Activated T-helper 1 cell treated with anti-CD3 and anti-CD28 coated beads, Interleukin-12 subunit alpha, Interleukin-12 subunit beta, Interleukin-2, Interleukin-4 antibody, amounts not matched to agents 30 ng/mL and 10 ng/mL and 1 ng/mL, durations not matched to agents 14 hours and 24 hours and 36 hours (primary cell): Measurements from ENCODE around the gene RAB10. TPM values are rescaled to one million over a fixed set of nuclear protein-coding genes. Genes with fewer than 3 reads are reported as not detected.
"Not testable (repeated sequence)": the region's sequence is repeated elsewhere in the genome, so short reads cannot be mapped to it uniquely, and the experiment has no call there.

Experiments used
- DNase-seq: peaks from one replicate; pipeline ENCODE4 v3.0.0; 2021; ENCODE audit warnings: low spot score
- H3K27ac Mint-ChIP-seq: one replicate; pipeline ENCODE4 v1.8.0; 2021; ENCODE audit warnings: mild to moderate bottlenecking, mixed read lengths
- H3K27me3 Mint-ChIP-seq: one replicate; pipeline ENCODE4 v1.8.0; 2022; ENCODE audit warnings: mild to moderate bottlenecking, moderate library complexity, mixed read lengths; ENCODE audit not compliant: insufficient read depth
- H3K36me3 Mint-ChIP-seq: one replicate; pipeline ENCODE4 v1.8.0; 2021; ENCODE audit warnings: low read depth, mixed read lengths
- H3K4me1 Mint-ChIP-seq: one replicate; pipeline ENCODE4 v1.8.0; 2021; ENCODE audit warnings: low read depth, mixed read lengths
- H3K4me3 Mint-ChIP-seq: one replicate; pipeline ENCODE4 v1.8.0; 2021; ENCODE audit warnings: mild to moderate bottlenecking, moderate library complexity, mixed read lengths
- H3K9me3 Mint-ChIP-seq: one replicate; pipeline ENCODE4 v1.8.0; 2021; ENCODE audit warnings: mixed read lengths
- intact Hi-C: fragments of 100-400 bp; cut with micrococcal nuclease; formaldehyde crosslinking; loops from one replicate; pipeline ENCODE4 v1.15.1; 2024
- total RNA-seq: library from RNA; stranded (reverse); gene quantifications from 2 replicates; pipeline ENCODE4 v1.2.3, GENCODE V29; 2022

The RAB10 gene
- total RNA-seq, 1 donor from 2014 or later, result 130 TPM

DNA sequence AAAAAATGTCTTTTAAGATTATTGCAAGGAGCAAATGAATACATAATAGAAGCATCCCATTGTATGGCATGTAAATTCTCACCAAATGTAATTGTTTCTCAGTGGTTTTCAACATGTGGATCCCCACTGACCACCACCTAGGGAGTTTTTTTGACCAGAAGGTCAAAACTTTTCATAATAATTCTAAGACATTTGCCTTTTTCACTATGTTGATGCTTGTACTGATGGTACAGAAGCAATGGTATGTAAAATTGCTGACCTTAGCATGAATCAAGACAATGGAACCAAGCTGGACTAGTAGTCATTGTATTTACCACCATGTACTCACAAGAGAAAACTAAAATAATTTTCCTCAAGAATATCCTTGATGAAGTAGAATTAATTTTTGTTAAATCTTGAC lies 36.8 kb downstream of the RAB10 start:
- H3K9me3 Mint-ChIP-seq, result no peaks in the 10 kb centered on the region
- intact Hi-C loops, result no loop called here
- DNase-seq, result no peak
- H3K4me1 Mint-ChIP-seq, result peaks cover 68% of the 10 kb centered on the region
- H3K27me3 Mint-ChIP-seq, result no peaks in the 10 kb centered on the region
- peaks cover 23% of the 10 kb centered on the region for H3K36me3 Mint-ChIP-seq
- H3K27ac Mint-ChIP-seq, result no peak overlapping the region
- no peak overlapping the region for H3K4me3 Mint-ChIP-seq

GRCh38 chr2:26072925-26073768 lies 39.3 kb downstream of the RAB10 start:
- no peak for DNase-seq

GRCh38 chr2:26073830-26074229 lies 39.9 kb downstream of the RAB10 start:
- Mint-ChIP-seq H3K36me3 (peaks cover 18% of the 10 kb centered on the region), H3K4me3 (no peak overlapping the region), H3K4me1 (peaks cover 51% of the 10 kb centered on the region), H3K9me3 (peaks cover 5% of the 10 kb centered on the region), H3K27me3 (no peaks in the 10 kb centered on the region), H3K27ac (no peak overlapping the region)
- no peak for DNase-seq
- intact Hi-C loops, result no loop called here

More at GRCh38 chr2:26072925-26073768, 39.3 kb downstream of the RAB10 start:
- no peak overlapping the region for H3K4me3 Mint-ChIP-seq
- peaks cover 53% of the 10 kb centered on the region for H3K4me1 Mint-ChIP-seq
- no peaks in the 10 kb centered on the region for H3K27me3 Mint-ChIP-seq
- H3K27ac Mint-ChIP-seq, result no peak overlapping the region
- intact Hi-C loops, result no loop called here
- peaks cover 12% of the 10 kb centered on the region for H3K36me3 Mint-ChIP-seq
- H3K9me3 Mint-ChIP-seq, result no peaks in the 10 kb centered on the region

GRCh38 chr2:26074676-26075075 lies 40.8 kb downstream of the RAB10 start:
- peaks cover 46% of the 10 kb centered on the region for H3K4me1 Mint-ChIP-seq
- intact Hi-C loops, result no loop called here
- H3K4me3 Mint-ChIP-seq, result no peak overlapping the region
- H3K27ac Mint-ChIP-seq, result no peak overlapping the region
- peaks cover 5% of the 10 kb centered on the region for H3K9me3 Mint-ChIP-seq
- H3K27me3 Mint-ChIP-seq, result no peaks in the 10 kb centered on the region
- peaks cover 22% of the 10 kb centered on the region for H3K36me3 Mint-ChIP-seq
- no peak for DNase-seq

DNA sequence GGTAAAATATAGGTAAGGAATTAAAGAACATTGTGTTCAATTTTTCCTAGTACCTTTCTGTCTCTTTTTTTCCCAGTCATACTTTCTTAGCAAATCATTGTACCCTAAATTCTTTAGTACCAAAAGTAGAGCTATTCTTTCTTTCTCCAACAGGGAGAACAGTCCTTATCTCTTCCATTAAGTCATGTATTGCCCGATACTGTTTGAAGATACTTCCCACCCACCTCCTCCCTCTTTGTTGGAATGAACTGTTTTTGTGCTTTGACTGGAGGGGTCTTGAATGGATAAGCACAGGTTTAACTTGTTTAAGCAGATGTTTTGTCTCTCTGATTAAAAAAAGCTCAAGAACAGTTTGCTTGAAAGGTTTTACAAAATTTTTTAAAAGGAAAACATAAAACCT lies 41.3 kb downstream of the RAB10 start:
- Mint-ChIP-seq H3K4me1 (peaks cover 41% of the 10 kb centered on the region), H3K9me3 (peaks cover 8% of the 10 kb centered on the region), H3K4me3 (no peak overlapping the region), H3K27ac (no peak overlapping the region), H3K27me3 (no peaks in the 10 kb centered on the region), H3K36me3 (peaks cover 23% of the 10 kb centered on the region)
- intact Hi-C loops, result no loop called here
- no peak for DNase-seq

DNA sequence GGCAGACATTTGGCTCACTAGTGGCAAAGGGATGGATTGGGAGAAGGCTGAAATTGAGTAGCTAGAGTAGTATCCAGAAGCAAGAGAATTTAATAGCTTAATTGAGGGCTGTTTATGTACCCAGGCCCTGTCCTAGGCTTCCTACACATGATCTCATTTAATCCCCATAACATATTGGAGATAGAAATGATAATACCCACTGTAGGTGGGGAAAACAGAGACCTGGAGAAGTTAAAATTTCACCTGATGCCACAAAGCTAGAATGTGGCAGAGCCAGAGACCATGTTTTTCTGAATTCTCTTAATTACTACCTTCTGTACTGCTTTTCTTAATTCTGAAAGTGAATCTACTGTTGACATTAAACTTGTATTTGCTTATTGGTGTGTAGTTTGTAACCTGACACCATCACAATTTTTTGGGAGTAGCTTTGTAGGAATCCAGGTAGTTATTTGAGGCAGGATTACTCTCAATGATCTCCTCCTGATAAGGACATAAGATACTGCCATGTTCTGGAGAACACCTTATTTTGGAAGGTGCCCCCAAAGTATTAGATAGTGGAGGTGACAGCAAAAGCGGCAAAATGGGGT lies 42.2 kb downstream of the RAB10 start:
- peaks cover 30% of the 10 kb centered on the region for H3K36me3 Mint-ChIP-seq
- no peak for DNase-seq
- H3K4me3 Mint-ChIP-seq, result no peak overlapping the region
- intact Hi-C loops, result no loop called here
- no peaks in the 10 kb centered on the region for H3K27me3 Mint-ChIP-seq
- peaks cover 17% of the 10 kb centered on the region for H3K9me3 Mint-ChIP-seq
- peaks cover 32% of the 10 kb centered on the region for H3K4me1 Mint-ChIP-seq
- H3K27ac Mint-ChIP-seq, result no peak overlapping the region

GRCh38 chr2:26077291-26077690 lies 43.4 kb downstream of the RAB10 start:
- no peaks in the 10 kb centered on the region for H3K27me3 Mint-ChIP-seq
- H3K27ac Mint-ChIP-seq, result no peak overlapping the region
- peaks cover 25% of the 10 kb centered on the region for H3K9me3 Mint-ChIP-seq
- H3K4me3 Mint-ChIP-seq, result no peak overlapping the region
- peaks cover 33% of the 10 kb centered on the region for H3K36me3 Mint-ChIP-seq
- intact Hi-C loops, result no loop called here
- no peak for DNase-seq
- H3K4me1 Mint-ChIP-seq, result peaks cover 32% of the 10 kb centered on the region

GRCh38 chr2:26078939-26079338 lies 45.1 kb downstream of the RAB10 start:
- Mint-ChIP-seq H3K27me3 (no peaks in the 10 kb centered on the region), H3K4me1 (peaks cover 22% of the 10 kb centered on the region), H3K9me3 (peaks cover 27% of the 10 kb centered on the region), H3K27ac (no peak overlapping the region), H3K36me3 (peaks cover 32% of the 10 kb centered on the region), H3K4me3 (no peak overlapping the region)
- DNase-seq, result no peak
- intact Hi-C loops, result no loop called here

- H3K4me1 Mint-ChIP-seq, result peaks cover 27% of the 10 kb centered on the region
- H3K27me3 Mint-ChIP-seq, result no peaks in the 10 kb centered on the region
- peaks cover 36% of the 10 kb centered on the region for H3K36me3 Mint-ChIP-seq
- no peak overlapping the region for H3K4me3 Mint-ChIP-seq
- intact Hi-C loops, result loop anchor here (10.0 kb wide), 1 partner anchor 164 kb away; the partner anchor contains the start of genes HADHA and HADHB
- DNase-seq, result no peak
- no peak overlapping the region for H3K27ac Mint-ChIP-seq
- H3K9me3 Mint-ChIP-seq, result peaks cover 30% of the 10 kb centered on the region
Measured at GRCh38 chr2:26080356-26080755, 46.5 kb downstream of the RAB10 start.

GRCh38 chr2:26080925-26081324 lies 47.0 kb downstream of the RAB10 start:
- H3K27ac Mint-ChIP-seq, H3K27me3 Mint-ChIP-seq, H3K4me3 Mint-ChIP-seq, DNase-seq: not testable (repeated sequence)
- H3K9me3 Mint-ChIP-seq, result peaks cover 30% of the 10 kb centered on the region
- H3K36me3 Mint-ChIP-seq, result peaks cover 34% of the 10 kb centered on the region
- peaks cover 27% of the 10 kb centered on the region for H3K4me1 Mint-ChIP-seq
- intact Hi-C loops, result loop anchor here (10.0 kb wide), 1 partner anchor 164 kb away; the partner anchor contains the start of genes HADHA and HADHB

- Mint-ChIP-seq H3K27ac (no peak overlapping the region), H3K4me1 (peaks cover 30% of the 10 kb centered on the region), H3K4me3 (no peak overlapping the region), H3K27me3 (no peaks in the 10 kb centered on the region), H3K36me3 (peaks cover 38% of the 10 kb centered on the region), H3K9me3 (peaks cover 30% of the 10 kb centered on the region)
- DNase-seq, result no peak
- intact Hi-C loops, result loop anchor here (10.0 kb wide), 1 partner anchor 163 kb away; the partner anchor contains the start of genes HADHA and HADHB
Measured at GRCh38 chr2:26081556-26081955, 47.7 kb downstream of the RAB10 start.

- Mint-ChIP-seq H3K9me3 (peaks cover 12% of the 10 kb centered on the region), H3K27ac (peak overlapping the region; percentile 87), H3K36me3 (peaks cover 18% of the 10 kb centered on the region), H3K27me3 (no peaks in the 10 kb centered on the region), H3K4me1 (peaks cover 32% of the 10 kb centered on the region), H3K4me3 (peak overlapping the region; percentile 15)
- DNase-seq, result no peak
- intact Hi-C loops, result loop anchor here (1.0 to 10.0 kb wide), 4 partner anchors 18 to 159 kb away; partner anchors contain the start of genes HADHA and HADHB
Measured at GRCh38 chr2:26086155-26086637, 52.3 kb downstream of the RAB10 start.

DNA sequence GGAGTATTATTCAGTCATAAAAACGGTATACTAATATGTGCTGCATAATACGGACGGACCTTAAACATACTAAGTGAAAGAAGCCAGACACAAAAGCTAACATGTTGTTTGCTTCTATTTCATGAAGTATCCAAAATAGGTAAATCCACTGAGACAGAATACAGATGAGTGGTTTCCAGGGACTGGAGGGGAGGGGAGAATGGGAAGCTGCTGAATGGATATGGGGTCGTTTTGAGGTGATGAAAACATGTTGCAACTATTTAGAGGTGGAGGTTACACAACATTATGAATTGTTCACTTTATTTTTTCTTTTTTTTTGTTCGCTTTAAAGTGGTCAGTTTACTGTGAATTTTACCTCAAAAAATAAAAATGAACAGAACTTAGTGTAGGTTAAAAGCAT lies 52.9 kb downstream of the RAB10 start:
- Mint-ChIP-seq H3K4me1 (peaks cover 38% of the 10 kb centered on the region), H3K4me3 (no peak overlapping the region), H3K27ac (peak overlapping the region; percentile 74), H3K27me3 (no peaks in the 10 kb centered on the region), H3K9me3 (peaks cover 9% of the 10 kb centered on the region), H3K36me3 (peaks cover 19% of the 10 kb centered on the region)
- intact Hi-C loops, result loop anchor here (1.0 to 10.0 kb wide), 4 partner anchors 18 to 158 kb away; partner anchors contain the start of genes HADHA and HADHB
- DNase-seq, result no peak
